ENCODE data around the gene KDM2A. TPM values are rescaled to one million over a fixed set of nuclear protein-coding genes. Genes with fewer than 3 reads are reported as not detected.

KDM2A gene
- total RNA-seq, 2 experiments from 2014 or later = 74.8 to 89.7 TPM

DNA sequence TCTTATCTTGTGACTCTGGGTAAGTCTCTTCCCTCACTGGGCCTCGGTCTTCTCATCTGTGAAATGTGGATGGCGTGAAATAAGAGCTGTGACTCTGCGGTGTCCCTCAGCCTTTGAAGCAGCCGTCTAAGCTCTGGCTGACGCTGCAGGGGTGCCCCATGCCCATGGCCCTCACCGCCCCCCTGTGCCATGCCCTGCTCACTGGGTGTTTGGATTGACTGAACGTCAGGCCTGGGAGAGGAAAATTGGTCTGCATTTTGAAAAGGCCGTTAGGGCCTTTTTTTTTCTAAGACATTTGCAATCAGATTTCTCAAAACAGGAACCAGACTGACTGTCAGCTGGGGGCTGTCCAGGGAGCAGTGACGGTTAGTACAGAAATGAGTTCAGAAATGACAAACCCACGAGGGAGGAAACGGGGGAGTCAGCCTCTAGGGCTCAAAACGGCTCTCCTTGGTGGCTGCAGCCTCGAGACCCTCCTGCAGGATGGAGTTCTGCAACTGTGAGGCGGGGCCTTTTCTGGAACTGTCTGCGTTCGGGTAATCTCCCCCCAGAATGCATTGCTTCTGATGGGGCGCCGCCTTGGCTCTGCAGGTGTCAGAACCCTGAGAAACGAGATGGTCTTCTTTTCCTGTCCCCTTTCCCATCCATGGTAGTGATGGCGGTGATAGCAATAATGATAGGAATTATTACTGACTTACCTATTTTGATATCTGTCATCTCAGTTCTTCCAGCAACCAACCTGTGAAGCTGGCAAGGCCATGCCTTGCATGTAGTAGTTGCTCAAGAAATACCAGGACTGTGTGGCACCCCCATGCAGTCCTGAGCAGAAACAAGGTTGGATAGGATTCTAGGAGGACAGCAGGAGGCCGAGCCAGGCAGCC is 149.3 kb downstream of the KDM2A start:
- intact Hi-C loops (cut with DNase I, micrococcal nuclease) = loop anchor here (1.0 to 5.0 kb wide), 6 partner anchors 9 to 214 kb away; partner anchors contain the start of genes AIP (in 1 of the 2) and POLD4 (in 1 of the 2)
- Mint-ChIP-seq H3K4me1 (peaks cover 79% of the 10 kb centered on the region), H3K27me3 (no peaks in the 10 kb centered on the region), H3K9me3 (ENCODE audit: low read depth) (no peaks in the 10 kb centered on the region), H3K27ac (peak overlapping the region; percentile 99), H3K36me3 (ENCODE audit: low read depth) (peaks cover 54% of the 10 kb centered on the region), H3K4me3 (peak overlapping the region; percentile 98)
- POLR2A ChIA-PET = interaction anchor here (0.5 to 2.0 kb wide), 5 partner anchors 9 to 133 kb away, joined by 3 to 6 read pairs (median 4); partner anchors contain the start of genes ANKRD13D and PPP1CA
- CTCF ChIA-PET = interaction anchor here (0.7 to 3.1 kb wide), 10 partner anchors 10 to 141 kb away, joined by 3 to 15 read pairs (median 5); partner anchors contain the start of gene POLD4
- DNase-seq (peak; percentile 89), ATAC-seq (peak; percentile 59)

DNA sequence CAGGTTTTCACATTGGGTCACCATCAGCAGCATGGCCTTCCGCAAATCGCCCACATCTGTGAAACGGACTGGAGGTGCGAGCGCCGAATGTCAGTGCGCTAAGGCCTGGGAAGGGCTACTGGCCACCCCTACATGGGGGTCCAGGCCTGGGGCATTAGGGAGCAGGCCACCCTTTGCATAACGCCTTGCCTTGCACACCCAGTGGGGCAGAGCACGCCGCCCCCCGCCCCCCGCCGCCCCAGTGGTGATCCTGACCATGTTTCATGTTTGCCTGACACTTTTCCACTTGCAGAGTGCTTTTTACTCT is 149.9 kb downstream of the KDM2A start:
- DNase-seq (no peak), ATAC-seq (no peak)
- intact Hi-C loops (cut with DNase I, micrococcal nuclease) = loop anchor here (1.0 to 5.0 kb wide), 6 partner anchors 8 to 213 kb away; partner anchors contain the start of genes AIP (in 1 of the 2) and POLD4 (in 1 of the 2)
- H3K4me3 Mint-ChIP-seq = peak overlapping the region; percentile 98
- CTCF ChIA-PET = interaction anchor here (0.8 to 3.1 kb wide), 5 partner anchors 9 to 112 kb away, joined by 3 to 15 read pairs (median 4); no protein-coding TSS in a partner anchor
- H3K27me3 Mint-ChIP-seq = no peaks in the 10 kb centered on the region
- peaks cover 79% of the 10 kb centered on the region for H3K4me1 Mint-ChIP-seq
- H3K27ac Mint-ChIP-seq = peak overlapping the region; percentile 99
- no peaks in the 10 kb centered on the region for H3K9me3 Mint-ChIP-seq (ENCODE audit: low read depth)
- POLR2A ChIA-PET = no interaction called here
- peaks cover 54% of the 10 kb centered on the region for H3K36me3 Mint-ChIP-seq (ENCODE audit: low read depth)

DNA sequence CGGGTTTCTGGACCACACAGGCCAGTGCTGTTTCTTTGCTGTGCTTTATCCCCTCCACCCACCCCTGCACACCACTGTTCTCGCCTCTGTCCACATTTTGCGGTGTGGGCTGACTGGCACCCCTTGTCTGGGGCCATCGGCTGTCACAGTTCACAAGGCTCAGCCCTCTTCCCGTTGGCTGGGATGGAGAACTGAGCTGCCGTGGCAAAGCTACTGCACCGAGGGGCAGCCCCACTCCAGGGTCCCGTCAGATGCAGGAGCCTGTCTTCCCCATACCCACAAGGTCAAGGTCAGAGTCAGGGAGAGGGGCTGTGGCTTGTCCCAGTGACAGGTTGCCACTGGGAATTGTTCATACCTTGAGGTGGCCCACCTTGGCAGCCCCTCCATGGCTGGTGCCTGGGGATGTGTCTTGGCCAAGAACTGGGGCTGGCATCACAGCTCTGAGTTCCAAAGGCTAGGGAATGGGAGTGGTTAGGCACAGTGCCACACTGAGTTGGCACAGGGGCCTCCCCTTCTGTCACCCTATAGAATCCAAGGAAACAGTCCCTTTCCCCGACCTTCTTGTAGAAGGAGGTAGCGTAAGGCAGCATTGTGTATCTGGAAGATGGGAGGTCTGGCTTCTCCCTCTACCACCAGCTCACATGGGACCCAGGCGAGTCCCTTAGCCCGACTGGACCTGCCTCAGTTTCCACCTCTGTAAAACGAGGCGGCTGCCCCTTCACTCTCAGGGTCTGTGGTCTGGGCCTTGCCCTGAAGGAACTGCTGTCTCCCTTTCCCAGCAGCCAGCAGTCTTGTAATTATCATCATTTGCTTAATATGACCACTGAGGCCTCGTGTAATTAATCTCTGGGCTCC is 150.6 kb downstream of the KDM2A start:
- intact Hi-C loops (cut with DNase I, micrococcal nuclease) = loop anchor here (2.0 to 5.0 kb wide), 5 partner anchors 29 to 218 kb away; partner anchors contain the start of genes AIP (in 1 of the 2), PPP1CA (in 1 of the 2) and TBC1D10C (in 1 of the 2)
- Mint-ChIP-seq H3K4me3 (peak overlapping the region; percentile 98), H3K4me1 (peaks cover 78% of the 10 kb centered on the region), H3K27me3 (no peaks in the 10 kb centered on the region), H3K36me3 (ENCODE audit: low read depth) (peaks cover 58% of the 10 kb centered on the region), H3K9me3 (ENCODE audit: low read depth) (no peaks in the 10 kb centered on the region), H3K27ac (peak overlapping the region; percentile 99)
- DNase-seq (peak; percentile 37), ATAC-seq (no peak)
- ChIA-PET POLR2A (interaction anchor here (0.6 to 2.4 kb wide), 5 partner anchors 8 to 637 kb away, joined by 3 to 7 read pairs (median 3); no protein-coding TSS in a partner anchor), CTCF (interaction anchor here (0.8 to 3.1 kb wide), 10 partner anchors 8 to 111 kb away, joined by 3 to 15 read pairs (median 4); no protein-coding TSS in a partner anchor)

DNA sequence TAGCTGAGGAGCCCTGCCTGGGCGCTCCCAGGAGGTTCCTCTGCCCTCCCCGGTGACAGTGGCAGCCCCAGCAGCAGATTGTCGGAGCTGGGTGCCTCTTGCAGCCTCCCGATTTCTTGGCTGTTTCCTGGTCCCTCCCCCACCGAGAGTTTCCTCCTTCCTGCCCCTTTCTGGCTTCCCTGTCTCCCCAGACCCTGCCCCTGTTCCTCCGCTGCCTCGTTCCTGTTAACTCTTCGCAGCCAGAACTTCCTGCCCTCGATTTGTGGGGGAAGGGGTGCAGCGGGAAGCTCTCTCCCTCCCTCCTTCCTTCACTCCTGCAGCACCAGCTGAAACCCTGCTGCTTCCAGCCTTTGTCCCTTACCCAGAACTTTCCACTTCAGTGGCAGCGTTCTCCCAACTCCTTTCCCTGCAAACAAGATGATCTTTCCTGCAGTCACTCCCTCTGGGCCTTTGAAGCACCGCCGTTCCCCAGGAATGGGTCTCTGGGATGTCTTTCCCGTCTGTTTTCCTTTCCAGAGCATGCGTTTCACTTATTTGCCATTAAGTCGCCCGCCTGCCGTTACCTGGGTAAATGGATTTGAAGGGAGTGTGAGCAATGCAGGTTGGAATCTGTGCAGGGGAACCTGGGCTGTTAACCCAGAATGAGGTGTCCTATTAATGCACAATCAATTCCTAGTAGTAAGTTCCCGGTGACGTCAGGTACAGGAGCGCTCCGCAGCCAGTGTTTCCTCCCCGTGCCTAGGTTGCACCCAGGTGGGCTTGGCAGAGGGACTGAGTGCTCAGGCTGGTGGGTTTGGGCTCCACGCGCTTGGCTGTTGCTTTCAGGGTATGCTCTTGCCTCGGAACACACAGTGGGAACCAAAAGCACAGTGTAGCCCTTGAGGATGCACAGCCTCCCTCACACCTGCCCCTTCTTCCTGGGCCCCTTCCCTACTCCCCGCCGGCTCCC is 151.5 kb downstream of the KDM2A start:
- peak; percentile 38 for DNase-seq
- Mint-ChIP-seq H3K36me3 (ENCODE audit: low read depth) (peaks cover 63% of the 10 kb centered on the region), H3K9me3 (ENCODE audit: low read depth) (no peaks in the 10 kb centered on the region)

DNA sequence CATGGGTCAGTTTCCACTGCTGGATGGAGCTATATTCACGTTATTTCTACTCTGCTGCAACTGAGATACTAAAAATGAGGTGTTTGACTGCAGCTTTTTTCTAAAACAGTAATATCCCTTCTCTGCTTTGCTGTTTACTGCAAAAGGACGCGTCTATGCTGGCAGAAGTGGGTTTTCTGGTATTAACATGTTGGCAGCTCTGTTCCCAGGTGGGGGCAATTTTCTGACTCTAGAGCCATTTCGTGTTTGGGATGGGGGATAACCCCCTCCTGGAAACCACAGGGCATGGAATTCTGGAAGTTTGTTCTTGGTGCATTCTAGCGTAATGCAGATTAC is 152.1 kb downstream of the KDM2A start:
- ChIA-PET CTCF (interaction anchor here (0.9 to 2.5 kb wide), 8 partner anchors 11 to 75 kb away, joined by 3 to 11 read pairs (median 4); no protein-coding TSS in a partner anchor), POLR2A (interaction anchor here (0.8 to 2.4 kb wide), 6 partner anchors 12 to 65 kb away, joined by 3 to 9 read pairs (median 7); partner anchors contain the start of gene SSH3)
- Mint-ChIP-seq H3K4me1 (peaks cover 78% of the 10 kb centered on the region), H3K9me3 (ENCODE audit: low read depth) (no peaks in the 10 kb centered on the region), H3K27ac (peak overlapping the region; percentile 99), H3K4me3 (peak overlapping the region; percentile 98), H3K27me3 (no peaks in the 10 kb centered on the region), H3K36me3 (ENCODE audit: low read depth) (peaks cover 68% of the 10 kb centered on the region)
- no peak for DNase-seq
- intact Hi-C loops (cut with DNase I, micrococcal nuclease) = loop anchor here in 1 of 2 experiments (5.0 kb wide), 2 partner anchors 131 to 216 kb away; partner anchors contain the start of genes PPP1CA and TBC1D10C
- ATAC-seq = no peak

More for the DNA sequence above, 151.5 kb downstream of the KDM2A start:
- ChIA-PET POLR2A (interaction anchor here (0.6 to 2.4 kb wide), 5 partner anchors 13 to 638 kb away, joined by 6 to 9 read pairs (median 7); no protein-coding TSS in a partner anchor), CTCF (interaction anchor here (0.8 to 2.5 kb wide), 11 partner anchors 14 to 111 kb away, joined by 3 to 11 read pairs (median 7); no protein-coding TSS in a partner anchor)
- Mint-ChIP-seq H3K27me3 (no peaks in the 10 kb centered on the region), H3K4me1 (peaks cover 77% of the 10 kb centered on the region), H3K27ac (peak overlapping the region; percentile 99), H3K4me3 (peak overlapping the region; percentile 98)
- no peak for ATAC-seq
- intact Hi-C loops (cut with DNase I, micrococcal nuclease) = loop anchor here in 1 of 2 experiments (5.0 kb wide), 2 partner anchors 132 to 217 kb away; partner anchors contain the start of genes PPP1CA and TBC1D10C

DNA sequence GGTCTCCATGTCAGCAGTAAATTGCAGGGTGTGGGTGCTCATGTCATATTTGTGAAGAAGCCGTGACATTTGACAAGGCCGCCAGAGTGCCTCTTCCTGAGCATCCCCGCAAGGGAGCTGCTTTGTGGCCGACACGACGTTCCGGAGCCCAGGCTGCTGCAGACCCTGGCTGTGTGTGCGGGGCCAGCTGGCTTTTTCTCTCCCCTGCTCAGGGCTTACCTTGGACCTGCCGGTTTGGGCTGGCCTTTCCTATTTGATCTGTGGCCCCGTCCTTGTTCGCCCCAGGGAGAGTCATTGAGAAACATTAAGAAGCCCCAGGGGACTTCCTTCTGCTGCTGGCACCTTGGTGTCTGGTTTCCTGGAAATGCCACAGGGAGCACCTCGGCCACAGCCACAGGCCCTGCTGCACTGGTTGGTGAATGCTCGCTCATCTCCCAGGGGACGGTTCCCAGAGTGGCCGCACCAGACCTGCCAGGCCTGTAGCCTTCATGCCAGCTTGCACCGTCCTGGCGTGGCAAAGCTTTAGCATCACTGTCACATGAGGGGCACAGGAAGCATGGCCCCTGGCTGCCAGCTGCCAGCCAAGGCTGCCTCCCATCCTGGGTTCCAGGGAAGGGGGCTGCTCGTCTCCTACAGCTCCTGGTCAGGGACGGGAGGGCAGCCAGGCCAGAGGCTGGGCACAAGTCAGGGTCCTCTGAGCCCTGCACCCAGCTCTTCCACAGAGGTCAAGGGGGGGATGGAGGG is 152.7 kb downstream of the KDM2A start:
- Mint-ChIP-seq H3K27ac (peak overlapping the region; percentile 99), H3K36me3 (ENCODE audit: low read depth) (peaks cover 72% of the 10 kb centered on the region), H3K4me3 (peak overlapping the region; percentile 98), H3K4me1 (peaks cover 82% of the 10 kb centered on the region), H3K27me3 (no peaks in the 10 kb centered on the region), H3K9me3 (ENCODE audit: low read depth) (no peaks in the 10 kb centered on the region)
- ChIA-PET CTCF (interaction anchor here (0.7 to 2.5 kb wide), 13 partner anchors 8 to 1376 kb away, joined by 3 to 11 read pairs (median 3); no protein-coding TSS in a partner anchor), POLR2A (interaction anchor here (0.8 to 2.4 kb wide), 6 partner anchors 11 to 65 kb away, joined by 3 to 9 read pairs (median 7); partner anchors contain the start of gene SSH3)
- intact Hi-C loops (cut with DNase I, micrococcal nuclease) = loop anchor here (1.0 to 5.0 kb wide), 3 partner anchors 17 to 216 kb away; partner anchors contain the start of genes PPP1CA (in 1 of the 2) and TBC1D10C (in 1 of the 2)
- peak; percentile 31 for ATAC-seq
- peak; percentile 85 for DNase-seq

DNA sequence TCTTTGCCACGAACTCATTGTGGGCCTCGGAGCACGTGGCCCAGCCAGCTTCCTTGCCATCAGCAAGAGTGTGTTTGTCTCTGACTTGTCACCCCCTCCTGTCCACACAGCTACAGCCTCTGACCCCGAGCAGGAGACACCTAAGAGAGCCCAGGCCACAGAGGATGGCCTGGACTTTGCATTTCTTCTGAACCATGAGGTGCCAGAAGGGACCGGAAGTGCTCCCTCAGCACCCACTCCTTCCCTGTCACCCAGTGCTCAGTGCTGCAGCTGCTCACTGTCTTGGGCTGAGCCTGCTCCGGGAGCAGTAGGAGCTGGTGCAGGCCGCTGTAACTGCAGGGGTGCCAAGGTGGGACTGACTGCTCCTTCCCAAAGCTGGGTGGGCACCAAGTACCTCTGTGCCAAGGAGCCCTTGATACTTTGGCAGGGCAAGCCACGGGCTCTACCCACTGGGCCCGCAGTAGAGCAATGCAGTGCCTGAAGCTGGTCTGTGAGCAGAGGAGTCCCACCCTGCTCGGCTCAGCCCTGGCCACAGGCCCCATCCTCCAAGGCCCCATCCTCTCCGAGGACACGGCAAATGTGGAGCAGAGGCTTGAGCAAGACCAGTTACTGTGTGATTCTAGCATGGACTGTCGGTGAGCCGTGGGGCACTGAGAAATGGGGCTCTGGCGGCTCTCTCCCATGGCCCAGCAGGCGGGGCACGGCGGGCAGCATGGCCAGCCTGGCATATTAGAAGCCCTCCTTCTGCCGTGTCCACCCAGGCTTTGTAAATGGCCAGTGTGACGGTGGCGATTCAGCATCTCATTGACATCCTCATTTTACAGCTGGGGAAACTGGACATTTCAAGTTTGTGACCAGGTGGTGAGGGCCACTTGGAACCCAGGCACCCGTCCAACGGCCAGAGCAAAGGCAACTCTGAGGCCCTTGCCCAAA is 153.5 kb downstream of the KDM2A start:
- peak; percentile 74 for DNase-seq
- Mint-ChIP-seq H3K4me3 (peak overlapping the region; percentile 98), H3K27me3 (no peaks in the 10 kb centered on the region), H3K4me1 (peaks cover 88% of the 10 kb centered on the region), H3K9me3 (ENCODE audit: low read depth) (no peaks in the 10 kb centered on the region), H3K27ac (peak overlapping the region; percentile 99), H3K36me3 (ENCODE audit: low read depth) (peaks cover 68% of the 10 kb centered on the region)
- ChIA-PET CTCF (interaction anchor here (0.6 to 2.5 kb wide), 13 partner anchors 8 to 1377 kb away, joined by 3 to 11 read pairs (median 4); no protein-coding TSS in a partner anchor), POLR2A (interaction anchor here (2.0 kb wide), 1 partner anchor 15 kb away, joined by 9 read pairs; no protein-coding TSS in a partner anchor)
- ATAC-seq = peak; percentile 23
- intact Hi-C loops (cut with DNase I, micrococcal nuclease) = loop anchor here (1.0 to 5.0 kb wide), 3 partner anchors 16 to 215 kb away; partner anchors contain the start of genes PPP1CA (in 1 of the 2) and TBC1D10C (in 1 of the 2)

DNA sequence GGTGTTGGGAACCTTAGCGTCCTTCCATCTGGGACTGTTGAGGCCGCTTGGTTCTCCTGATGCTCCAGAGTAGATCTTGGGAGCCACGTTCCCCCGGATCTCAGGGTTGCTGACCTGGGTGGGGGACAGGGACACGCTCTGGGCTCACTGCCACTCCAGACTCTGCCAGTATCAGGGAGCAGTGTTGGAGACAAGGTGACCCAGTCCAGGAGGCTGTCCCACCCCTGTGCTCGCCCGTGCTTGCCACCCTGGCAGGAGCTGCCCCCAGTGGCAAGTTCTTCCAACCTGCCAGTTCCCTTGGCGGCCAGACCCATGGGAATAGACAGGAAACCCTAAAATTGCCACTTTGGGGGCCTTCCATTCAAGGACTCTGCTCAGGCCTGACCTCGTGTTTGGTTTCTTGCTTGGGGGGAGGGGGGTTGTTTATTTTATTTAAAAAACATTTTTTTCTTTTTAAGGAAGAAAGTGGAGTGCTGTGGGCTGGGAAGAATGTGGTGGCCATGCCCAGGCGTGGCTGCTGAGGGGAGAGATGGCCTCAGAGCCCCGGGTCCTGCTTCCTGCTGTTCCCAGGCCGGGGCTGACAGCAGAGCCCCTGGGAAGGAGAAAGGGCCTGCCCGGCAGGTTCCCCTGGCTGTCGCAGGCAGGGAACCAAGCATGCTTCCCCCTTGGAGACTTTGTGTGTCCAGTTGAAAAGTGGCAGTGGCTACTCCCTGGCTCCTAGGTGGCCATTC is 154.4 kb downstream of the KDM2A start:
- Mint-ChIP-seq H3K36me3 (ENCODE audit: low read depth) (peaks cover 69% of the 10 kb centered on the region), H3K27me3 (no peaks in the 10 kb centered on the region), H3K9me3 (ENCODE audit: low read depth) (no peaks in the 10 kb centered on the region), H3K27ac (peak overlapping the region; percentile 99), H3K4me3 (peak overlapping the region; percentile 98), H3K4me1 (peaks cover 90% of the 10 kb centered on the region)
- intact Hi-C loops (cut with DNase I, micrococcal nuclease) = loop anchor here in 1 of 2 experiments (5.0 kb wide), 2 partner anchors 129 to 214 kb away; partner anchors contain the start of genes PPP1CA and TBC1D10C
- POLR2A ChIA-PET = no interaction called here
- peak; percentile 18 for DNase-seq
- CTCF ChIA-PET = interaction anchor here (0.6 to 2.5 kb wide), 5 partner anchors 9 to 109 kb away, joined by 3 to 10 read pairs (median 5); no protein-coding TSS in a partner anchor
- ATAC-seq = no peak
